ENCODE measurements around the gene CCDC188. TPM values are rescaled to one million over a fixed set of nuclear protein-coding genes. Genes with fewer than 3 reads are reported as not detected.

Gene CCDC188
- total RNA-seq, 5 donors from 2014 or later (not counting 1 experiment from before 2014, with no cell fraction given): 0.18 to 0.66 (median 0.58) TPM; not detected in 2

DNA sequence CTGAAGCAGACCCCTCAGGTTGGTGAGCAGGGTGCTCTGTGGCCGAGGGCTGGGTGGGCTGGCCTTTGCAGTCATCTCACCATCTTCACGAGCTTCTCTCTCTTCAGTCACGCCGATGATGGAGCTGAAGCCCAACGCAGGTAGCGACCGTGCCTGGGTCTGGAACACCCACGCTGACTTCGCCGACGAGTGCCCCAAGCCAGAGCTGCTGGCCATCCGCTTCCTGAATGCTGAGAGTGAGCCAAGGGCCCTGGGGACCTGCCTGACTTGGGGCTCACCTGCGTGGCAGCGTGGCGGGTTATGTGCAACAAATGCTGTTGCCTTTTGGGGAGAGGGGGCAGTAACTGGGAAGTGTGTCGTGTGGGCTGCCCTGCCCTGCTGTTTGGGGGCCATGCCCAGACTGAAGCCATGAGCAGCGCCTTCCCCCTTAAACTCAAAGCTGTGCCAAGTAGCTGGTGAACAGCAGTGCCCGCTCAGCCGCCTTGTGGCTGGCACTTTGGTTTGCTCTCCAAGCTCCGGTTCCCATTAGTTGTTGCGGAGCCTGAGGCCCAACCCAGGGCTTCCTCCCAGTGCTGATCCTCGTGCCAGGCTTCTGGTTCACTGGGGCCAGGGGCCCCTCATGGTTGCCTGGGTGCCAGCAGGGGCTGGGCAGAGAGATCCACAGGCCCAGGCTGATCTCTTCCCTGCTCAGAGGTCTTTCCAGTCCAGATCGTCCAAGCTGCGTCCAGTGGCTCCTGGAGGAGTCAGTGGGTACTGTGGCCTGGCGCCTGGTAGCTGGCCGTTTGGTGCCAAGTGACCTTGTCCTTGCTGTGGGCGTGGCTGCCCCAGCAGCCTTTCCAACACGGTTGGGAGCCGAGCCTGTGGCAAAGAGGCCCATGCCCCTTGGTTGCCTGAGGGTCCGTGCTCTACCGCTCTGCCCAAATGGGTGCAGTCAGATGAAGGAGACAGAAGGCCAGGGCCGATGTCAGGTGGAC is 25.4 kb downstream of the CCDC188 start:
- Histone ChIP-seq H3K9me3 (no peaks in the 10 kb centered on the region), H3K36me3 (ENCODE audit: control insufficient read depth in 2 of 2, extremely low read depth in 1 of 2, insufficient read depth in 1 of 2, low read length in 1 of 2) (peaks cover 21 to 50% of the 10 kb centered on the region in 2 donors), H3K27me3 (replicated peaks in 1 of 2; ENCODE audit: control insufficient read depth in 2 of 2, extremely low read depth in 1 of 2, insufficient read depth in 2 of 2, low read length in 1 of 2) (no peaks in the 10 kb centered on the region), H3K4me1 (ENCODE audit: control insufficient read depth in 1 of 2, extremely low read depth in 1 of 2, insufficient read depth in 2 of 2, low read length in 2 of 2) (peaks cover 3 to 54% of the 10 kb centered on the region in 2 experiments), H3K27ac (ENCODE audit: low read length) (no peak overlapping the region), H3K4me3 (ENCODE audit: control insufficient read depth in 1 of 2, extremely low read depth in 1 of 2, low read length in 1 of 2) (no peak overlapping the region)
- Mint-ChIP-seq H3K4me1 (peaks cover 10 to 23% (median 17%) of the 10 kb centered on the region in 3 donors), H3K27me3 (no peaks in the 10 kb centered on the region), H3K9me3 (no peaks in the 10 kb centered on the region), H3K4me3 (no peak overlapping the region), H3K27ac (peak overlapping the region in 1 of 2 donors; percentile 56), H3K36me3 (peaks cover 14% of the 10 kb centered on the region)
- ChIA-PET POLR2A (no interaction called here), CTCF (no interaction called here)
- ATAC-seq (replicated peaks in 1 of 4) (no peak), DNase-seq (no peak)
- 95% methylated on average over 25 of the region's 32 CpGs for WGBS (ENCODE audit: insufficient coverage)

DNA sequence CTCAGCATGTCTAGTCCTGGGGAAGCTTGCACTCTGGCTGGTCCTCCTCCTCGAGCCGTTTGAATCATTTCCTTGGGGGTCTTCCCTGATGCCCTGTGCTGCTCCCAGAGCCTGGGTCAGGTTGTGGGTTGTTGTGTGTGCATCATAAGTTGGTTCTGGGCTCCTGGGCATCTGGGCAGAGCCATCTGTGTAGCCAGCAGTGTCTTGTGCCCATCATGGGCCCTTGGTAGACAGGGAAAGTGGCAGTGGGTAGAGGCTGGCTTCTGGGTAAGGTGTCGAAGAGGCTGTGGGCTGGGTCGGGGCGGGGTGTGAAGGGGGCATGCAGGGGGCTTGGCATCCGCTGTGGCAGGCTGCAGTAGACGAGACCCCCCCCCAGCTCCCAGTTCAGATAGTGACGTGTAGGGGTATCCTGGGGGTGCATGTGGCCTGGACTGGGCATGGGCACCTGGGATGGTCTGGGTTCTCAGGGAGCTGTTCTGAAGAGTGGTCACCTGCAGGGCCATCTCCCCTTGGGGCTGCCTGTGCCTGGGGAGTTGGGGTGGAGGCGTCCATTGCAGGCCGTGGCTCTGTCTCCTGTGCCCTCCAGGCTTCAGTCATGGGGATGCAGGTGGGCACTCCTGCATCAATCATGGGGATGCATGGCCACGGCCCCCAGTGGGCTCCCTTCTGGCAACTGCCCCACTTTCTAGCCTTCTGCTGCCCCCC is 26.6 kb downstream of the CCDC188 start:
- peaks cover 21 to 61% of the 10 kb centered on the region in 2 donors for H3K36me3 ChIP-seq (ENCODE audit: control insufficient read depth in 2 of 2, extremely low read depth in 1 of 2, insufficient read depth in 1 of 2, low read length in 1 of 2)
- H3K36me3 Mint-ChIP-seq: peaks cover 18% of the 10 kb centered on the region

DNA sequence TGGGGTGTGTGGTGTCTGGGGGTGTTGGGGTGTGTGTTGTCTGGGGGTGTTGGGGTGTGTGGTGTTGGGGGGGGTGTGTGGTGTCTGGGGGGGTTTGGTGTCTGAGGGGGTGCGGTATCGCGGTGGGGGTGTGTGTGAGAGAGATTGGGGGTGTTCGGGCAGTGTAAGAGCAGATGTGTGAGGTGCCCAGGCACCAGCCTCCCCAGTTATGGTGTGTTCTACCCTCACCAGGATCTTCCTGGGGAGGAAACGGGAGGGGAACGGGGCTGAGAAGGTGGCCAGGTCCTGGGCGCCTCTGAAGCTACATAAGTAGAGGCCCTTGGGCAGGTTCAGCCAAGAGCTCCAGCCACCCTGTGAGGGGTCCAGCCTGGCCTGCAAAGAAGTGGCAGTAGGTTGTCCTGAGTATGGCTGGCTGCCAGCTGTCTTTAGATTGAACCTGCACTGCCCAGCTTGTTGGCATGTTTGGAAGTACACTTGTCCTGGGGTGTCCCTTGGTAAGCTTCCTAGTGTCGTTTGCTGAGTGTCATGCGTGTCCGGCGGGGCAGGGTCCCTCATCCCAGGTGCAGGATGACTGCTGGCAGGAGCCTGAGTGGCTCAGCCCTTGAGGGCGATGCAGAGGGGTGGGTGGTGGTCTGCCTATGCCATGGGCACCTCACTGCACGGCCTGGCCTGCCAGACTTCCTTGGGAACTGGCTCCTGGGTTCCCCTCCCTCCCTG is 27.3 kb downstream of the CCDC188 start:
- Histone ChIP-seq H3K27ac (ENCODE audit: low read length) (no peak overlapping the region), H3K4me3 (ENCODE audit: control insufficient read depth in 1 of 2, extremely low read depth in 1 of 2, low read length in 1 of 2) (no peak overlapping the region), H3K4me1 (ENCODE audit: control insufficient read depth in 1 of 2, extremely low read depth in 1 of 2, insufficient read depth in 2 of 2, low read length in 2 of 2) (peaks cover 2 to 60% of the 10 kb centered on the region in 2 experiments), H3K27me3 (replicated peaks in 1 of 2; ENCODE audit: control insufficient read depth in 2 of 2, extremely low read depth in 1 of 2, insufficient read depth in 2 of 2, low read length in 1 of 2) (no peaks in the 10 kb centered on the region), H3K9me3 (no peaks in the 10 kb centered on the region), H3K36me3 (ENCODE audit: control insufficient read depth in 2 of 2, extremely low read depth in 1 of 2, insufficient read depth in 1 of 2, low read length in 1 of 2) (peaks cover 21 to 64% of the 10 kb centered on the region in 2 donors)
- ATAC-seq (replicated peaks in 1 of 4): no peak
- Mint-ChIP-seq H3K27ac (no peak overlapping the region), H3K36me3 (peaks cover 18% of the 10 kb centered on the region), H3K4me1 (peaks cover 14 to 28% (median 25%) of the 10 kb centered on the region in 3 donors), H3K4me3 (no peak overlapping the region), H3K27me3 (no peaks in the 10 kb centered on the region), H3K9me3 (no peaks in the 10 kb centered on the region)
- WGBS (ENCODE audit: insufficient coverage): 94% methylated on average over 12 of the region's 13 CpGs
- CTCF ChIA-PET: no interaction called here
- DNase-seq: peak in 1 of 35 experiments; percentile 50
- POLR2A ChIA-PET: no interaction called here

More for the DNA sequence above, 26.6 kb downstream of the CCDC188 start:
- H3K4me1 ChIP-seq (ENCODE audit: control insufficient read depth in 1 of 2, extremely low read depth in 1 of 2, insufficient read depth in 2 of 2, low read length in 2 of 2): peaks cover 0 to 55% of the 10 kb centered on the region in 2 experiments
- peaks cover 10 to 25% (median 22%) of the 10 kb centered on the region in 3 donors for H3K4me1 Mint-ChIP-seq
- no peak overlapping the region for H3K4me3 Mint-ChIP-seq
- ATAC-seq (replicated peaks in 1 of 4) (no peak), DNase-seq (no peak)
- H3K27me3 Mint-ChIP-seq: no peaks in the 10 kb centered on the region
- H3K4me3 ChIP-seq (ENCODE audit: control insufficient read depth in 1 of 2, extremely low read depth in 1 of 2, low read length in 1 of 2): no peak overlapping the region
- ChIA-PET POLR2A (no interaction called here), CTCF (no interaction called here)
- peak overlapping the region in 1 of 2 donors; percentile 52 for H3K27ac Mint-ChIP-seq
- WGBS (ENCODE audit: insufficient coverage): 94% methylated on average over 2 of the region's 11 CpGs
- no peaks in the 10 kb centered on the region for H3K9me3 ChIP-seq
- H3K27me3 ChIP-seq (replicated peaks in 1 of 2; ENCODE audit: control insufficient read depth in 2 of 2, extremely low read depth in 1 of 2, insufficient read depth in 2 of 2, low read length in 1 of 2): no peaks in the 10 kb centered on the region
- no peaks in the 10 kb centered on the region for H3K9me3 Mint-ChIP-seq
- no peak overlapping the region for H3K27ac ChIP-seq (ENCODE audit: low read length)

DNA sequence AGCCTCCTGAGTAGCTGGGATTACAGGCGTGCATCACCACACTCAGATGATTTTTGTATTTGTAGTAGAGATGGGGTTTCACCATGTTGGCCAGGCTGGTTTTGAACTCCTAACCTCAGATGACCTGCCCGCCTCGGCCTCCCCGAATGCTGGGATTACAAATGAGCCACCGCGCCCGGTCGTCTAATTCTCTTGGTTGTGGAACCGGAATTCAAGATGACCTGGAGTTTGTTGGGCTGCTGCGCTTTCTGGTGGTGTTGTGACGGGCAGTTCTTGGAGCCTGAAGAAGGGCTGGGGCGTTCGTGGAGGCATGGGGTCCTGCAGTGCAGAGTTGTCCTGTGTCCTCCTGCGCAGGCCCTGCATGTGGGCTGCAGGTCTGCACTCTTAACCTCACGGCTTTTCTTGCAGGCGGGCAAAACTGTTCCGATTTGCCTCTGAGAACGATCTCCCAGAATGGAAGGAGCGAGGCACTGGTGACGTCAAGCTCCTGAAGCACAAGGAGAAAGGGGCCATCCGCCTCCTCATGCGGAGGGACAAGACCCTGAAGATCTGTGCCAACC is 28.9 kb downstream of the CCDC188 start:
- Histone ChIP-seq H3K27me3 (replicated peaks in 1 of 2; ENCODE audit: control insufficient read depth in 2 of 2, extremely low read depth in 1 of 2, insufficient read depth in 2 of 2, low read length in 1 of 2) (no peaks in the 10 kb centered on the region), H3K4me3 (ENCODE audit: control insufficient read depth in 1 of 2, extremely low read depth in 1 of 2, low read length in 1 of 2) (no peak overlapping the region), H3K27ac (ENCODE audit: low read length) (no peak overlapping the region), H3K4me1 (ENCODE audit: control insufficient read depth in 1 of 2, extremely low read depth in 1 of 2, insufficient read depth in 2 of 2, low read length in 2 of 2) (peaks cover 8 to 67% of the 10 kb centered on the region in 2 experiments), H3K9me3 (no peaks in the 10 kb centered on the region), H3K36me3 (ENCODE audit: control insufficient read depth in 2 of 2, extremely low read depth in 1 of 2, insufficient read depth in 1 of 2, low read length in 1 of 2) (peaks cover 19 to 60% of the 10 kb centered on the region in 2 donors)
- no peak overlapping the region for H3K4me3 Mint-ChIP-seq
- H3K36me3 Mint-ChIP-seq: peaks cover 14% of the 10 kb centered on the region
- DNase-seq: no peak
- WGBS (ENCODE audit: insufficient coverage): 96% methylated on average over 20 of the region's 22 CpGs
- no peaks in the 10 kb centered on the region for H3K27me3 Mint-ChIP-seq
- no peaks in the 10 kb centered on the region for H3K9me3 Mint-ChIP-seq
- ATAC-seq (replicated peaks in 1 of 4): no peak
- ChIA-PET CTCF (interaction anchor here (0.6 kb wide), 2 partner anchors 152 to 796 kb away, joined by 3 read pairs; partner anchors contain the start of gene CRKL (in 1 of the 2)), POLR2A (no interaction called here)
- H3K27ac Mint-ChIP-seq: no peak overlapping the region
- H3K4me1 Mint-ChIP-seq: peaks cover 16 to 39% (median 30%) of the 10 kb centered on the region in 3 donors

DNA sequence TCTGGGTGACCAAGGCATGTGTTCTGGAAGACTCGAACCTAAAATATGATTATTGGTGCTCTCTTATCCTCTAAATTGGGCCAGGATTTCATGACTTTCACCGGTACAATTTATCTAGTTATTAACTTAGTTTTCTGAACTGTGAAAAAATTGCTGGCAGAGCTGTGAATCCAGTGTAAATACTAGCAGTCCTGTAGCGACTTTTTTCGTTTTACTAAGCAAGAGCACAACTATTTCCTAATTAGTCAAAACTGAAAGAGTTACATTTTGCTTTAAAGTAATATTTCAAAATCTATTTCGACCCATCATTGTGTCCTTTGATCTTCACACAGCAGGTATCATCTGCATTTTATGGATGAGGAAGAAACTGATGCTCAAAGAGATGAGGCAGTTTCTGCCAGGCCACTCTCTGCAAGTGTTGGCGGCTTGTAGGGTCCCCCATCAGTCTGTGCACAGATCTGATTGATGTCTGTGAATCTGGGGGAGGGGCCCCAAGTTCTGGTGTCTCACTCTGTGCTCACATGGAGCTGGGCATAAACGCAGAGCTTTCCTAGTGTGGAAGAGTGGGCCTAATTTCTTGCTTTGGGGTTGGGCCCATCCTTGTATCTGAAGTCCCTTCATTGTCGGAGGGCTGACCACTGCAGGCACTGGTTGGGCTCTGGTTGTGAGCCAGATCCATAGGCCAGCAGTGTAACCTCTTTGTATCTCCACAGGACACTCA is 32.4 kb downstream of the CCDC188 start:
- peaks cover 17 to 86% of the 10 kb centered on the region in 2 experiments for H3K4me1 ChIP-seq (ENCODE audit: control insufficient read depth in 1 of 2, extremely low read depth in 1 of 2, insufficient read depth in 2 of 2, low read length in 2 of 2)
- POLR2A ChIA-PET: no interaction called here

More for the DNA sequence above, 32.4 kb downstream of the CCDC188 start:
- peak overlapping the region; percentile 54 for H3K27ac ChIP-seq (ENCODE audit: low read length)
- Mint-ChIP-seq H3K27me3 (no peaks in the 10 kb centered on the region), H3K36me3 (peaks cover 12% of the 10 kb centered on the region), H3K4me3 (peak overlapping the region; percentile 77 to 82 (median 78)), H3K27ac (peak overlapping the region; percentile 67 to 79), H3K9me3 (no peaks in the 10 kb centered on the region), H3K4me1 (peaks cover 28 to 54% (median 42%) of the 10 kb centered on the region in 3 donors)
- no peaks in the 10 kb centered on the region for H3K9me3 ChIP-seq
- 33% methylated on average over 3 of the region's 8 CpGs for WGBS (ENCODE audit: insufficient coverage)
- no peaks in the 10 kb centered on the region for H3K27me3 ChIP-seq (replicated peaks in 1 of 2; ENCODE audit: control insufficient read depth in 2 of 2, extremely low read depth in 1 of 2, insufficient read depth in 2 of 2, low read length in 1 of 2)
- DNase-seq (no peak), ATAC-seq (replicated peaks in 1 of 4) (no peak)
- peaks cover 3 to 56% of the 10 kb centered on the region in 2 donors for H3K36me3 ChIP-seq (ENCODE audit: control insufficient read depth in 2 of 2, extremely low read depth in 1 of 2, insufficient read depth in 1 of 2, low read length in 1 of 2)
- CTCF ChIA-PET: no interaction called here
- peak overlapping the region; percentile 64 to 86 for H3K4me3 ChIP-seq (ENCODE audit: control insufficient read depth in 1 of 2, extremely low read depth in 1 of 2, low read length in 1 of 2)

Measured in T-cell (primary cell).